ENCODE data around the gene TSEN2. TPM values are rescaled to one million over a fixed set of nuclear protein-coding genes. Genes with fewer than 3 reads are reported as not detected.

Gene TSEN2
- total RNA-seq, 3 donors from 2014 or later, result 20.0 to 32.8 (median 26.5) TPM

DNA sequence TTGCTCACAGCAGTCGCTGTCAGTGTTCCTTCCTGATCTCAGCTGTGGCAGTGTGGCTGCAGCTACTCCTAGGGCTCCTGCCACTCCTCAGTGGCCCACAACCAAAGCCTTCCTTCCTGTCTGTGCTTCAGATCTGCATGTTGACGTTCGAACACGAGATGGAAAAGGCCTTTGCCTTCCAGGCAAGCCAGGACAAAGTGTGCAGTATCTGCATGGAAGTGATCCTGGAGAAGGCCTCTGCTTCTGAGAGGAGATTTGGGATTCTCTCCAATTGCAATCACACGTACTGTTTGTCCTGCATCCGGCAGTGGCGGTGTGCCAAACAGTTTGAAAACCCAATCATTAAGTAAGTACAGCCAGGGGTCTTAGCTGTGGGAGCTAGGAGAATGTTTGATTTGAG is 90.4 kb downstream of the TSEN2 start:
- Histone ChIP-seq H3K4me3 (no peak overlapping the region), H3K36me3 (peaks cover 19% of the 10 kb centered on the region), H3K27me3 (no peaks in the 10 kb centered on the region), H3K27ac (no peak overlapping the region), H3K9me3 (no peaks in the 10 kb centered on the region), H3K4me1 (no peaks in the 10 kb centered on the region)
- intact Hi-C loops (cut with DNase I; ENCODE audit: low total_unique reads), result no loop called here
- TF ChIP-seq POLR2A (IDR thresholded peaks at IDR 0.05), result no peak
- no peak for TF ChIP-seq POLR2AphosphoS5 (IDR thresholded peaks at IDR 0.05)
- TF ChIP-seq, protein P1, sequence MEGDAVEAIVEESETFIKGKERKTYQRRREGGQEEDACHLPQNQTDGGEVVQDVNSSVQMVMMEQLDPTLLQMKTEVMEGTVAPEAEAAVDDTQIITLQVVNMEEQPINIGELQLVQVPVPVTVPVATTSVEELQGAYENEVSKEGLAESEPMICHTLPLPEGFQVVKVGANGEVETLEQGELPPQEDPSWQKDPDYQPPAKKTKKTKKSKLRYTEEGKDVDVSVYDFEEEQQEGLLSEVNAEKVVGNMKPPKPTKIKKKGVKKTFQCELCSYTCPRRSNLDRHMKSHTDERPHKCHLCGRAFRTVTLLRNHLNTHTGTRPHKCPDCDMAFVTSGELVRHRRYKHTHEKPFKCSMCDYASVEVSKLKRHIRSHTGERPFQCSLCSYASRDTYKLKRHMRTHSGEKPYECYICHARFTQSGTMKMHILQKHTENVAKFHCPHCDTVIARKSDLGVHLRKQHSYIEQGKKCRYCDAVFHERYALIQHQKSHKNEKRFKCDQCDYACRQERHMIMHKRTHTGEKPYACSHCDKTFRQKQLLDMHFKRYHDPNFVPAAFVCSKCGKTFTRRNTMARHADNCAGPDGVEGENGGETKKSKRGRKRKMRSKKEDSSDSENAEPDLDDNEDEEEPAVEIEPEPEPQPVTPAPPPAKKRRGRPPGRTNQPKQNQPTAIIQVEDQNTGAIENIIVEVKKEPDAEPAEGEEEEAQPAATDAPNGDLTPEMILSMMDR (IDR thresholded peaks at IDR 0.05), result no peak
- no peak for DNase-seq (ENCODE audit: low spot score in 2 of 2)

DNA sequence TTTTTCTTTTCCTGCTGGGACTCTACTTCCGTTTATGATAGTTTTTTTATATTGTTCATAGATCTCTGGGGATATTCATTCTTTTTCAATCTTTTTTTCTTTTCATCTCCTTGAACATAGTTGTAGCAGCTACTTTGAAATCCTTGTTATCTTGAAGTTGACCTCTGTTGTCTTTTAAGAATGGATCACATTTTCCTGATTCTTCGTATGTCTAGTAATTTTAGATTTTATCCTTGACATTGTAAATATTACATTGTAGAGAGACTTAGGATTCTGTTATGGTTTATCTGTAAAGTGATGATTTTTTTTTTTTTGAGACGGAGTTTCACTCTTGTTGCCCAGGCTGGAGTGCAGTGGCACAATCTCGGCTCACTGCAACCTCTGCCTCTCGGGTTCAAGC is 93.1 kb downstream of the TSEN2 start:
- intact Hi-C loops (cut with DNase I; ENCODE audit: low total_unique reads), result no loop called here
- Histone ChIP-seq H3K27me3 (no peaks in the 10 kb centered on the region), H3K9me3 (no peaks in the 10 kb centered on the region), H3K4me3 (no peak overlapping the region), H3K4me1 (no peaks in the 10 kb centered on the region), H3K27ac (no peak overlapping the region), H3K36me3 (peaks cover 33% of the 10 kb centered on the region)
- no peak for TF ChIP-seq POLR2AphosphoS5 (IDR thresholded peaks at IDR 0.05)
- TF ChIP-seq, protein P1 (IDR thresholded peaks at IDR 0.05), result no peak
- TF ChIP-seq POLR2A (IDR thresholded peaks at IDR 0.05), result no peak
- DNase-seq (ENCODE audit: low spot score in 2 of 2), result no peak

DNA sequence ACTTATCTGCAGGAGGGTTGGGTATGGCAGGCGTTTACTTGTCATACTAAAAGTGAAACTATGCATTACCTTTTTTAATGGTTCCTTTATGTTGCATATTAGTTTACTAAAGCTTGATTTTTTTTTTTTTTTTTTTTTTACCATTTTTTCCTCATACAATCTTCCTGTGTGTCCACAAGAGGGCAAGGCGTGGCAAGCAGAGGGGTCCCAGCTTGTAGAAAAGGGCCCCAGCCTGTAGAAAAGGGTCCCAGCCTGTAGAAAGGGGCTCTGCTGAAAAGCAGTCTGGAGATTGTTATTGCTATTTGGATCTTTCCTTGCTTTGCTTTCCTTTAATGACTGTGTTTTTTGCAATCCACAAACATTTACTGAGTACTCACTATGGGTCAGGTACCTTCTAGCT is 94.5 kb downstream of the TSEN2 start:
- Histone ChIP-seq H3K4me1 (no peaks in the 10 kb centered on the region), H3K27me3 (no peaks in the 10 kb centered on the region), H3K27ac (no peak overlapping the region), H3K4me3 (no peak overlapping the region), H3K9me3 (no peaks in the 10 kb centered on the region), H3K36me3 (peaks cover 40% of the 10 kb centered on the region)
- no peak for DNase-seq (ENCODE audit: low spot score in 2 of 2)
- intact Hi-C loops (cut with DNase I; ENCODE audit: low total_unique reads), result no loop called here
- TF ChIP-seq, protein P1 (IDR thresholded peaks at IDR 0.05), result no peak
- TF ChIP-seq POLR2AphosphoS5 (IDR thresholded peaks at IDR 0.05), result no peak
- no peak for TF ChIP-seq POLR2A (IDR thresholded peaks at IDR 0.05)

DNA sequence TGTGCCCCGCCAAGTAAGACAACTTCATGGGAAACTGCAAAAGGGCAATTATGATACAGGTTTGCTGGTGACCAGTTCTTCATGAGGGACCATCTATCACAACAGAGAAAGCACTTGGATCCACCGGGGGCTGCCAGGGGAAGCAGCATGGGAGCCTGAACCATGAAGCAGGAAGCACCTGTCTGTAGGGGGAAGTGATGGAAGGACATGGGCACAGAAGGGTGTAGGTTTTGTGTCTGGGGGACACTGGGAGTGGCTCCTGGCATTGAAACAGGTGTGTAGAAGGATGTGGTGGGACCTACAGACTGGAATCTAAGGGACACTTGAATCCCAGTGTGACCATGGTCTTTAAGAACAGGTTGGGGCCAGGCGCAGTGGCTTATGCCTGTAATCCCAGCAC is 95.2 kb downstream of the TSEN2 start:
- Histone ChIP-seq H3K4me3 (no peak overlapping the region), H3K36me3 (peaks cover 46% of the 10 kb centered on the region), H3K4me1 (no peaks in the 10 kb centered on the region), H3K27ac (no peak overlapping the region), H3K27me3 (no peaks in the 10 kb centered on the region), H3K9me3 (no peaks in the 10 kb centered on the region)
- intact Hi-C loops (cut with DNase I; ENCODE audit: low total_unique reads), result no loop called here
- no peak for TF ChIP-seq POLR2A (IDR thresholded peaks at IDR 0.05)
- TF ChIP-seq, protein P1 (IDR thresholded peaks at IDR 0.05), result no peak
- TF ChIP-seq POLR2AphosphoS5 (IDR thresholded peaks at IDR 0.05), result no peak
- DNase-seq (ENCODE audit: low spot score in 2 of 2), result no peak

DNA sequence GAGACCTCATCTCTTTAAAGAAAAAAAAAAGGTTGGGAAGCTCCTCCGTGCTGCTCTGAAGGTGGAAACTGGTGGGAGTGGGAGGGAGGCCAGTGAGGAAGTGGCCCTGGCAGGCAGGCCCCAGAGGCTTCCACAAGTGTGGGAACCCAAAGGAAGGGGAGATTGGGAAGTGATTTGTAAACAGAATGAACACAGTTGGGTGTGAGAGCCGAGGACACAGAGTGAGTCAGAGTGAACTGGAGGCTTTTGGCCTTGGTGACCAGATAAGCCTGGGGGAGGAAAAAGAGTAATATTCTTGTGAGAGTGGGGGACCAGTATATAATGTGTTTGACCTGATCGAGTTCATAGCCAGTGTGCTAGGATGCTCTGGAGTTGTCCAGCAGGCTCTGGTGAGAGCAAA is 95.6 kb downstream of the TSEN2 start:
- Histone ChIP-seq H3K36me3 (peaks cover 44% of the 10 kb centered on the region), H3K4me3 (no peak overlapping the region), H3K4me1 (no peaks in the 10 kb centered on the region), H3K9me3 (no peaks in the 10 kb centered on the region), H3K27me3 (no peaks in the 10 kb centered on the region), H3K27ac (no peak overlapping the region)
- TF ChIP-seq, protein P1 (IDR thresholded peaks at IDR 0.05), result no peak
- TF ChIP-seq POLR2A (IDR thresholded peaks at IDR 0.05) (no peak), POLR2AphosphoS5 (IDR thresholded peaks at IDR 0.05) (no peak)
- intact Hi-C loops (cut with DNase I; ENCODE audit: low total_unique reads), result loop anchor here (10.0 kb wide), 1 partner anchor 735 kb away; the partner anchor contains the start of gene TAMM41
- no peak for DNase-seq (ENCODE audit: low spot score in 2 of 2)

Data from breast epithelium (tissue), 4 donors.